Endothelial cell (in vitro differentiated cells): ENCODE data around the gene DTWD2. TPM values are rescaled to one million over a fixed set of nuclear protein-coding genes. Genes with fewer than 3 reads are reported as not detected.
"Not testable (repeated sequence)": the region's sequence is repeated elsewhere in the genome, so short reads cannot be mapped to it uniquely, and the experiment has no call there.

Experiments used
- DNase-seq: peaks from one replicate; pipeline ENCODE4 v3.0.0; 2021; ENCODE audit warnings: low spot score
- H3K27ac Mint-ChIP-seq: one replicate; pipeline ENCODE4 v1.8.0; 2021; ENCODE audit warnings: mixed read lengths, inconsistent platforms; ENCODE audit not compliant: unreplicated experiment
- H3K27me3 Mint-ChIP-seq: one replicate; pipeline ENCODE4 v1.8.0; 2021; ENCODE audit warnings: mild to moderate bottlenecking, moderate library complexity, mixed read lengths, inconsistent platforms; ENCODE audit not compliant: unreplicated experiment
- H3K36me3 Mint-ChIP-seq: one replicate; pipeline ENCODE4 v1.8.0; 2021; ENCODE audit warnings: mild to moderate bottlenecking, low read depth, mixed read lengths, inconsistent platforms; ENCODE audit not compliant: unreplicated experiment
- H3K4me1 Mint-ChIP-seq: one replicate; pipeline ENCODE4 v1.8.0; 2021; ENCODE audit warnings: mild to moderate bottlenecking, mixed read lengths, inconsistent platforms; ENCODE audit not compliant: unreplicated experiment
- H3K4me3 Mint-ChIP-seq: one replicate; pipeline ENCODE4 v1.8.0; 2021; ENCODE audit warnings: mild to moderate bottlenecking, mixed read lengths, inconsistent platforms; ENCODE audit not compliant: unreplicated experiment
- H3K9me3 Mint-ChIP-seq: one replicate; pipeline ENCODE4 v1.8.0; 2021; ENCODE audit warnings: mixed read lengths, inconsistent platforms; ENCODE audit not compliant: unreplicated experiment
- total RNA-seq: library from RNA; stranded (reverse); fragmentation: NEBNext Ultra II Directional; extraction: Animal tissue kit (Norgen Biotek cat#: 25700); gene quantifications from one replicate; pipeline ENCODE4 v1.2.1, GENCODE V29; 2021; ENCODE audit not compliant: unreplicated experiment
- TF ChIP-seq, protein P1 (sequence below): fragments of 200-600 bp; sonication (generic); IDR thresholded peaks from one replicate; pipeline ENCODE4 v1.5.0; 2021; ENCODE audit warnings: antibody characterized with exemption; ENCODE audit not compliant: unreplicated experiment

DTWD2 gene
- total RNA-seq, 1 donor from 2014 or later: 2.7 TPM

GRCh38 chr5:118980017-118980416 lies 8.3 kb downstream of the DTWD2 start:
- Mint-ChIP-seq H3K36me3 (no peaks in the 10 kb centered on the region), H3K4me3 (no peak overlapping the region), H3K4me1 (no peaks in the 10 kb centered on the region), H3K27me3 (no peaks in the 10 kb centered on the region), H3K27ac (no peak overlapping the region), H3K9me3 (no peaks in the 10 kb centered on the region)
- TF ChIP-seq, protein P1, sequence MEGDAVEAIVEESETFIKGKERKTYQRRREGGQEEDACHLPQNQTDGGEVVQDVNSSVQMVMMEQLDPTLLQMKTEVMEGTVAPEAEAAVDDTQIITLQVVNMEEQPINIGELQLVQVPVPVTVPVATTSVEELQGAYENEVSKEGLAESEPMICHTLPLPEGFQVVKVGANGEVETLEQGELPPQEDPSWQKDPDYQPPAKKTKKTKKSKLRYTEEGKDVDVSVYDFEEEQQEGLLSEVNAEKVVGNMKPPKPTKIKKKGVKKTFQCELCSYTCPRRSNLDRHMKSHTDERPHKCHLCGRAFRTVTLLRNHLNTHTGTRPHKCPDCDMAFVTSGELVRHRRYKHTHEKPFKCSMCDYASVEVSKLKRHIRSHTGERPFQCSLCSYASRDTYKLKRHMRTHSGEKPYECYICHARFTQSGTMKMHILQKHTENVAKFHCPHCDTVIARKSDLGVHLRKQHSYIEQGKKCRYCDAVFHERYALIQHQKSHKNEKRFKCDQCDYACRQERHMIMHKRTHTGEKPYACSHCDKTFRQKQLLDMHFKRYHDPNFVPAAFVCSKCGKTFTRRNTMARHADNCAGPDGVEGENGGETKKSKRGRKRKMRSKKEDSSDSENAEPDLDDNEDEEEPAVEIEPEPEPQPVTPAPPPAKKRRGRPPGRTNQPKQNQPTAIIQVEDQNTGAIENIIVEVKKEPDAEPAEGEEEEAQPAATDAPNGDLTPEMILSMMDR: no peak
- no peak for DNase-seq

GRCh38 chr5:118973779-118974445 lies 14.4 kb downstream of the DTWD2 start:
- not testable (repeated sequence) for H3K4me1 Mint-ChIP-seq, H3K9me3 Mint-ChIP-seq, H3K27me3 Mint-ChIP-seq, H3K4me3 Mint-ChIP-seq, H3K36me3 Mint-ChIP-seq, DNase-seq, H3K27ac Mint-ChIP-seq

GRCh38 chr5:118968925-118969375 lies 19.4 kb downstream of the DTWD2 start:
- Mint-ChIP-seq H3K9me3 (no peaks in the 10 kb centered on the region), H3K36me3 (no peaks in the 10 kb centered on the region), H3K27me3 (peaks cover 3% of the 10 kb centered on the region), H3K4me1 (no peaks in the 10 kb centered on the region), H3K4me3 (no peak overlapping the region), H3K27ac (no peak overlapping the region)
- TF ChIP-seq, protein P1: no peak
- DNase-seq: no peak

DNA sequence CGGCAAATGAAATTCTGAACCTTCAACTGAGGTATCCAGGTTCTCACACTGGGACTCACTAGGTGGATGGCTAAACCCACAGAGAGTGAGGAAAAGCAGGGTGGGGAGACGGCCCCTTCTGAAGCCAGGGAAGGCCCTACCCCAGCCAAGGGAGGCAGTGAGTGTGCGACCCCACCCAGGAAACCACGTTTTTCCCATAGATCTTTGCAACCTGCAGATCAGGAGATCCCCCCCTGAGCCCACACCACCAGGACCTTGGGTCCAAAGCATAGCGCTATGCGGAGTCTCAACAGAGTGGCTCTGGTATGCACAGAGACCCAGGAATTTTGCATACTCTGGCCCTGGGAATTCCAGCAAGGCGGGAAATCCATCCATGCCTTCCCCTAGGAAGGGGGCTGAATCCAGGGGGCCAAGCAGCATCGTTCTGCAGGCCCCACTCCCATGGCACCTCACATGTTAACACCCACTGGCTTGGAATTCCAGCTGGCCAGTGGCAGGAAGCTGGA lies 19.9 kb downstream of the DTWD2 start:
- Mint-ChIP-seq H3K27me3 (peaks cover 5% of the 10 kb centered on the region), H3K36me3 (no peaks in the 10 kb centered on the region), H3K9me3 (no peaks in the 10 kb centered on the region), H3K4me1 (no peaks in the 10 kb centered on the region), H3K4me3 (no peak overlapping the region), H3K27ac (no peak overlapping the region)
- TF ChIP-seq, protein P1: no peak
- no peak for DNase-seq

GRCh38 chr5:118967059-118967508 lies 21.3 kb downstream of the DTWD2 start:
- peaks cover 5% of the 10 kb centered on the region for H3K27me3 Mint-ChIP-seq
- no peaks in the 10 kb centered on the region for H3K36me3 Mint-ChIP-seq
- TF ChIP-seq, protein P1: no peak
- no peaks in the 10 kb centered on the region for H3K4me1 Mint-ChIP-seq
- no peak overlapping the region for H3K4me3 Mint-ChIP-seq
- H3K27ac Mint-ChIP-seq: no peak overlapping the region
- H3K9me3 Mint-ChIP-seq: no peaks in the 10 kb centered on the region
- DNase-seq: no peak
